ENCODE results near the gene ASB12.
"Not testable (repeated sequence)": the region's sequence is repeated elsewhere in the genome, so short reads cannot be mapped to it uniquely, and the experiment has no call there.

ASB12 gene

GRCh38 chrX:64230123-64230970, at the start of gene ASB12:
Gene ASB12 (minus strand): TSS chrX:64230607. CDS start chrX:64225650, 4,957 bp downstream.
- DNase-seq: no peak

- no peak for DNase-seq
Observed at GRCh38 chrX:64265265-64265664, 34.9 kb upstream of the ASB12 start.

- DNase-seq: no peak
Observed at GRCh38 chrX:64229154-64229553, 1.3 kb downstream of the ASB12 start.

- DNase-seq: no peak
Observed at GRCh38 chrX:64218023-64218422, 12.4 kb downstream of the ASB12 start.

GRCh38 chrX:64213989-64214388, 16.4 kb downstream of the ASB12 start:
- not testable (repeated sequence) for DNase-seq

- no peak for DNase-seq
Observed at GRCh38 chrX:64206556-64207162, 23.7 kb downstream of the ASB12 start.

GRCh38 chrX:64205735-64206501, 24.5 kb downstream of the ASB12 start:
- DNase-seq: peak; percentile 91

GRCh38 chrX:64205441-64205734, 25.0 kb downstream of the ASB12 start, which contains the start of gene AMER1:
Gene AMER1 (minus strand): TSS chrX:64205708. CDS start chrX:64193286, 12,422 bp downstream.
- DNase-seq: no peak

GRCh38 chrX:64204701-64205440, 25.5 kb downstream of the ASB12 start:
- no peak for DNase-seq

- DNase-seq: no peak
Observed at GRCh38 chrX:64204252-64204651, 26.2 kb downstream of the ASB12 start.

- DNase-seq: no peak
Observed at GRCh38 chrX:64202808-64203325, 27.5 kb downstream of the ASB12 start.

GRCh38 chrX:64198036-64198435, 32.4 kb downstream of the ASB12 start:
- no peak for DNase-seq

- no peak for DNase-seq
Observed at GRCh38 chrX:64196606-64197005, 33.8 kb downstream of the ASB12 start.

GRCh38 chrX:64195862-64196261, 34.5 kb downstream of the ASB12 start:
- DNase-seq: no peak

- DNase-seq: no peak
Observed at GRCh38 chrX:64192673-64193072, 37.7 kb downstream of the ASB12 start.

GRCh38 chrX:64192040-64192439, 38.4 kb downstream of the ASB12 start:
- no peak for DNase-seq

GRCh38 chrX:64191281-64192010, 39.0 kb downstream of the ASB12 start:
- no peak for DNase-seq

- DNase-seq: no peak
Observed at GRCh38 chrX:64190136-64190740, 40.2 kb downstream of the ASB12 start.

- DNase-seq: no peak
Observed at GRCh38 chrX:64188901-64189300, 41.5 kb downstream of the ASB12 start.

- DNase-seq: no peak
Observed at GRCh38 chrX:64187762-64188150, 42.7 kb downstream of the ASB12 start.

GRCh38 chrX:64186974-64187761, 43.2 kb downstream of the ASB12 start:
- no peak for DNase-seq

All from CD4-positive, alpha-beta T cell treated with Interleukin-15 for 1 hour (primary cell).